Urothelium cell line (cell line): ENCODE measurements around the gene EPHB4.
"Not testable (repeated sequence)": the region's sequence is repeated elsewhere in the genome, so short reads cannot be mapped to it uniquely, and the experiment has no call there.

Experiments used
- DNase-seq: peaks from one replicate; pipeline ENCODE4 v3.0.0; 2011; ENCODE audit warnings: low spot score, mixed read lengths
- FAIRE-seq: peaks from 2 replicates; lab custom pipeline; 2011; peaks lifted over from hg19 to GRCh38; lab: Jason Lieb, UNC

Gene EPHB4

GRCh38 chr7:100822236-100823139, 4.8 kb downstream of the EPHB4 start:
- DNase-seq (no peak), FAIRE-seq (no peak)

- FAIRE-seq (no peak), DNase-seq (no peak)
These were observed 7.7 kb downstream of the EPHB4 start for GRCh38 chr7:100819586-100819985.

GRCh38 chr7:100818825-100819224, 8.5 kb downstream of the EPHB4 start:
- FAIRE-seq (no peak), DNase-seq (no peak)

GRCh38 chr7:100818366-100818765, 9.0 kb downstream of the EPHB4 start:
- FAIRE-seq (no peak), DNase-seq (no peak)

GRCh38 chr7:100817097-100817496, 10.2 kb downstream of the EPHB4 start:
- FAIRE-seq, result no peak

GRCh38 chr7:100816515-100816914, 10.8 kb downstream of the EPHB4 start:
- not testable (repeated sequence) for DNase-seq, FAIRE-seq

More at GRCh38 chr7:100817097-100817496, 10.2 kb downstream of the EPHB4 start:
- no peak for DNase-seq

GRCh38 chr7:100812729-100813128, 14.6 kb downstream of the EPHB4 start:
- DNase-seq (no peak), FAIRE-seq (no peak)

GRCh38 chr7:100811480-100811879, 15.8 kb downstream of the EPHB4 start:
- DNase-seq (no peak), FAIRE-seq (no peak)

- FAIRE-seq (no peak), DNase-seq (no peak)
These were observed 18.9 kb downstream of the EPHB4 start for GRCh38 chr7:100808354-100808875.

- not testable (repeated sequence) for FAIRE-seq, DNase-seq
These were observed 20.4 kb downstream of the EPHB4 start for GRCh38 chr7:100806883-100807282.

- DNase-seq (no peak), FAIRE-seq (no peak)
These were observed 21.0 kb downstream of the EPHB4 start for GRCh38 chr7:100806276-100806675.

- DNase-seq (no peak), FAIRE-seq (no peak)
These were observed 22.5 kb downstream of the EPHB4 start for GRCh38 chr7:100804681-100805431.

GRCh38 chr7:100803398-100804161, 23.7 kb downstream of the EPHB4 start:
- FAIRE-seq (no peak), DNase-seq (peak; percentile 98)

- FAIRE-seq (no peak), DNase-seq (no peak)
These were observed 24.4 kb downstream of the EPHB4 start for GRCh38 chr7:100802951-100803350.

GRCh38 chr7:100801833-100802568, 25.3 kb downstream of the EPHB4 start:
- peak; percentile 98 for FAIRE-seq
- peak; percentile 100 for DNase-seq

- peak; percentile 35 for FAIRE-seq
These were observed 28.1 kb downstream of the EPHB4 start for GRCh38 chr7:100799037-100799896.

GRCh38 chr7:100794741-100795140, 32.6 kb downstream of the EPHB4 start:
- DNase-seq (no peak), FAIRE-seq (no peak)

More at GRCh38 chr7:100799037-100799896, 28.1 kb downstream of the EPHB4 start:
- no peak for DNase-seq

GRCh38 chr7:100793806-100794660, 33.3 kb downstream of the EPHB4 start:
- FAIRE-seq (peak; percentile 88), DNase-seq (peak; percentile 51)
